Measurements from ENCODE around the gene CHD6.
"Not testable (repeated sequence)": the region's sequence is repeated elsewhere in the genome, so short reads cannot be mapped to it uniquely, and the experiment has no call there.

The CHD6 gene

GRCh38 chr20:41538810-41539596, 79.2 kb downstream of the CHD6 start:
- no peak for DNase-seq (ENCODE audit: low read depth)

DNA sequence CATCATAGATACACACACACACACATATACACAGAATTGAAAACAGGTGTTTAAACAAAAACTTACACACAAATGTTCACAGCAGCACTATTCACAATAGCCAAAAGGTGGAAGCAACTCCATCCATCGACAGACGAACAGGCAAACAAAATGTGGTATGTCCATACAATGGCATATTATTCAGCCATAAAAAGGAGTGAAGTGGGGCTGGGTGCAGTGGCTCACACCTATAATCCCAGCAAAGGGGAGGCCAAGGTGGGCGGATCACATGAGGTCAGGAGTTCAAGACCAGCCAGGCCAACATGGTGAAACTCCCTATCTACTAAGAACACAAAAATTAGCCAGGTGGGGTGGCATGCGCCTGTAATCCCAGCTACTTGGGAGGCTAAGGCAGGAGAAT, 80.3 kb downstream of the CHD6 start:
- DNase-seq (ENCODE audit: low read depth) = no peak

DNA sequence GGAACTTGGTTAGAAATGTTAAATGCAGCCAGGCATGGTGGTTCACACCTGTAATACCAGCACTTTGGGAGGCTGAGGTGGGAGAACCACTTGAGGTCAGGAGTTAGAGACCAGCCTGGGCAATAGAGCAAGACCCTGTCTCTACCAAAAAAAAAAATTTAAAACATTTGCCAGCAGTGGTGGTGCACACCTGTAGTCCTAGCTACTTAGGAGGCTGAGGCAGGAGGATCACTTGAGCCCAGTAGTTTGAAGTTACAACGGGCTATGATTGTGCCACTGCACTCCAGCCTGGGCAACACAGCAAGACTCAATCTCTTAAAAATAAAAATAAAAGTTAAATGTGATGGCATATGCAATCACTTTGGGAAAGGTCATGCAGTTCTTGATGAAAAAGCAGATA, 82.6 kb downstream of the CHD6 start:
- DNase-seq (ENCODE audit: low read depth) = not testable (repeated sequence)

DNA sequence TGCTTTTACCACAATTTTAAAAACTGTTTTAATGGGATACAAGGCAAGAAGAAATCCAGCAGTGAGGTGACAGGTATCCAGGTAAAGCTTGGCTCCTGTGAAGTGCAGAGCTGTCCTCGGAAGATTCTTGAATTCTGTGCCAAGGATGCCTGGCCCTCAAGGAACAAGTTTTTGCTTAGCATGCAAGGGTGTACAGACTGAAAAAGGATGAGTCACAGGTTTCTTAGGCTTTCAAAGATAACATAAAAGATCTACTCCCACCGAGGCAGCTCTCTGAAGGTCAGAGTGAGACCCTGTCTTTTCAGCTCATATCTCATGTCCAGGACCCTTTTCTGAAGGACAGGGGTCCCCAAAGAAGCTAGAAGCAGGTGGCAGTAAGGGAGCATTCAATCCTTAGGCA, 83.3 kb downstream of the CHD6 start:
- DNase-seq (ENCODE audit: low read depth) = no peak

DNA sequence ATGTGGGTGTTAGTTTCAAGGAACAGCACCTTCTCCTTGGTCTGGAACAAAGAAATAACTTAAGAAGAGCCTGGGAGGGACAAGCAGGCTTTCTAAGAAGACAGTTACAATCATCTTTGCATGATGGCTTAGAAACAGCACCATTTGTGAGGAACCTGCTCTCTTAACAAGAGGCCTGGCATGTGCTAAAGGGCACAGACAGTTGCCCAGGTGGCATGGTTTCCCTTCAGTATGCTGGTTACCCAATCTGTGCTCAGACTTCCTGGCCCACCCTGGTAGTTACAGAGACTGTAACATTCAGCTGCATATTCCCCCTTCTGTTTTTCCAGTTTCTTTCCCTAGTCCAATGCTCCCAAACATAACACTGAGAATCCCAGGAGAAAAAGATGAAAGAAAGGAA, 84.0 kb downstream of the CHD6 start:
- DNase-seq (ENCODE audit: low read depth) = no peak

GRCh38 chr20:41533537-41534136, 84.5 kb downstream of the CHD6 start:
- DNase-seq (ENCODE audit: low read depth) = no peak

DNA sequence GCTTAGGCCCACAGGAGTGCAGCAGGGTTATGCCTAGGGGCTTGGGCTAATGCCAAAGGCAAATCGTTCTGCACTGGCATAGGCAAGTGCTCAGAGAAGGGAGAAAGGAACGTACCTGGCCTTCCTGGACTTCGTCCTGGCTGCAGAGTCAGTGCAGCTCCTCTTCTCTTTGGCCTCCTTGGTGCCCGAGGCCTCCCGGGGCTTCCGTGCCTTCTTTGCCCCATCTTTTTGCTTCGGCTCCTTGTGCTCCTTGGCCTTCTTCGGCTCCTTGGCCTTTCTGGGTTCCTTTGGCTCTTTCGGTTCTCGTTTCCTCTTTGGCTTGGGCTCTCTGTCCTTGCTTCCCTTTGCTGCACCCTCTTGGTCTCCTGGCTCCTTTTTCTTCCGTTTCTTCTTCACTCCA, 85.2 kb downstream of the CHD6 start:
- no peak for DNase-seq (ENCODE audit: low read depth)

GRCh38 chr20:41531518-41532275, 86.5 kb downstream of the CHD6 start:
- DNase-seq (ENCODE audit: low read depth) = no peak

- DNase-seq (ENCODE audit: low read depth) = no peak
Measured at GRCh38 chr20:41530923-41531322, 87.3 kb downstream of the CHD6 start.

- no peak for DNase-seq (ENCODE audit: low read depth)
Measured at GRCh38 chr20:41526327-41526726, 91.8 kb downstream of the CHD6 start.

DNA sequence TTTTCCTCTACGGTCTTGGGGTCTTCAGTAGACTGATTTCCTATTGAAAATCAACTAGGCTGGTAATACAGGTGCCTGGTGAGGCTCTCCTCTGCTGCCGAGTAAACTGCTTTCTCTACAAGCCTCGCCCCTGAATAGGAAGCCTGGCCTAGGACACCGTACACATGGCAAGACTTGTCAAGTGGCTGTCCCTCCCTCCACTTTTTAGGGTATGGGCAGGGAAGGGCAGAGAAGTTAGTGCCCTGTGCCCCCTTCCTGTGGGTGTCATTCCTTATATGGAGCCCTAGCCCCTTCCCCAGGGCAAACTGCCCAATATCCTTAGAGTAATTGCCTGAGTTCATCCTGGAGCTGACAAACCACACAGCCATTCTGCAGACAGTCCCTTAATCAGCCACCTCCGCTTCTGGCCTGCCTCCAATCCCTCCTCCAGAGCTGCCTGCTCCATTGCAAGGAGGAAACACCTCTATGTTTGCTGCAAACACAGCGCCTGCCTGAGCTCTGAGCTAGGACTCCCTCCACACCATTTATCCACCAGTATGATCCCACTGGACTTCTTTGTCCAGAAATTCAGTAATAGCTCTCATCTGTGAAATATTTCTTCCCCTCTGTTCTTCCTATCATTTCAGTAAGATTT, 93.1 kb downstream of the CHD6 start:
- no peak for DNase-seq (ENCODE audit: low read depth)

GRCh38 chr20:41523857-41524256, 94.3 kb downstream of the CHD6 start:
- no peak for DNase-seq (ENCODE audit: low read depth)

- DNase-seq (ENCODE audit: low read depth) = no peak
Measured at GRCh38 chr20:41513829-41514228, 104.3 kb downstream of the CHD6 start.

DNA sequence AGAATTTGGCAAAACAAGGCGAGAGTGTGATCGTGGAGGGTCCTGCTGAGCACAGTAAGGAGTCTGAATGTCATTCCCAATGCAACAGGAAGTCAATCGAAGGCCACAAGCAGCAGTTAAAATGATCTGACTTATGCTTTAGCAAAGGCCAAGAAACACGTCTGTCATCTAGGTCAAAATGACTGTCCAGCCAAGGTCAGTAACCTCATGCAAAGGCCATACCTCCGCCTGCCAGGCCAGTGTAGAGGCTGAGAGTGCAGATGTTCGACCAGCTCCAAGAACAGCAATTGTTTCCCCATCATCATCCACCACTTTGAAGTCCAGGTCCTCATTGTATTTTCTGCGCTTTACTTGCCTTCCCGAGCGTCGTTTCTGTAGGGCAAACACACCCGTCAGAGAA, 105.6 kb downstream of the CHD6 start:
- DNase-seq (ENCODE audit: low read depth) = no peak

DNA sequence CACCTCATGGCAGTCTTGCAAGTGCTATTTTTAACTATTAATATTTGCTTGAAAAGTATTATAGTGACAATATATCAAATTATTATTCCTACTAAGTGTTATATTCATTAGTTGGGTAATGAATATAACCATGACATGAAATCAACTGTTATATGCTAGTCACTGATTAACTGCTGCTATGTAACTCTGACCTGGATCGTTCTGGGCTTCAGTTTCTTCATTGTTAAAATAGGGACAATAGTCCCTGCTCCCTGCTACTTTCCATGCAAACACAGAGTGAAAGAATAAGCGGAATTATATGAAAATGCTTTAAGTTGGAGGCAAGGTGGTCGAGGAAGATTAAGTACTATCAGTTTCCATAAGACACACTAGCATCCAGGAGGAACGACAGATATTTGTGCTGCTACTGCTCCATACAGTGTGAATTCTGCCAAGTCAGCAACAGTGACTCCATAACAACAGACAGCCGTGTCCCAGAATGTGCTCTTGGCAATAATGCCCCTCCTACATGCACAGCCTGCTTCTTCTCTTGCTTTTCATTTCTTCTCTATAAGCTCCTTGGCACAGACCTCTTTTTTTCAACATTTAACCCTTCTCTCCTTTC, 107.2 kb downstream of the CHD6 start:
- no peak for DNase-seq (ENCODE audit: low read depth)

DNA sequence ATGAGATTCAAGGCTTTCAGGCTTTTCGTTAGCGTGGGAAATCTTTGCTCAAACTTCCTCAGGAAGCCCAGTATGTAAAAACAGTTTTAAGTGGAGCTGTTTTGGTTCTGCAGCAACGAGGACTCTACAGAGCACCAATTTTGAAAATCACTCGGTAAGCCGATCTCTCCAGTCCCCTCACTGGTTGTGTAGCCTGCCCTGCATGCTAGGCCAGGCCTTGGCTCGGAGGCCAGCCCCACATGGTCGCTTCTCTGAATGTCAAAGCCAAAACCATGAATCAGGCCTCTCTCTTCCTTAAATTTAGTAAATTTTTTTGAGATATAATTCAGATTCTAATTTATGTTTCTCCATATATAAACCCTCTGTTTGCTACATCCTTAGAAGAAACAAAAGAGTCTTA, 108.0 kb downstream of the CHD6 start:
- no peak for DNase-seq (ENCODE audit: low read depth)

DNA sequence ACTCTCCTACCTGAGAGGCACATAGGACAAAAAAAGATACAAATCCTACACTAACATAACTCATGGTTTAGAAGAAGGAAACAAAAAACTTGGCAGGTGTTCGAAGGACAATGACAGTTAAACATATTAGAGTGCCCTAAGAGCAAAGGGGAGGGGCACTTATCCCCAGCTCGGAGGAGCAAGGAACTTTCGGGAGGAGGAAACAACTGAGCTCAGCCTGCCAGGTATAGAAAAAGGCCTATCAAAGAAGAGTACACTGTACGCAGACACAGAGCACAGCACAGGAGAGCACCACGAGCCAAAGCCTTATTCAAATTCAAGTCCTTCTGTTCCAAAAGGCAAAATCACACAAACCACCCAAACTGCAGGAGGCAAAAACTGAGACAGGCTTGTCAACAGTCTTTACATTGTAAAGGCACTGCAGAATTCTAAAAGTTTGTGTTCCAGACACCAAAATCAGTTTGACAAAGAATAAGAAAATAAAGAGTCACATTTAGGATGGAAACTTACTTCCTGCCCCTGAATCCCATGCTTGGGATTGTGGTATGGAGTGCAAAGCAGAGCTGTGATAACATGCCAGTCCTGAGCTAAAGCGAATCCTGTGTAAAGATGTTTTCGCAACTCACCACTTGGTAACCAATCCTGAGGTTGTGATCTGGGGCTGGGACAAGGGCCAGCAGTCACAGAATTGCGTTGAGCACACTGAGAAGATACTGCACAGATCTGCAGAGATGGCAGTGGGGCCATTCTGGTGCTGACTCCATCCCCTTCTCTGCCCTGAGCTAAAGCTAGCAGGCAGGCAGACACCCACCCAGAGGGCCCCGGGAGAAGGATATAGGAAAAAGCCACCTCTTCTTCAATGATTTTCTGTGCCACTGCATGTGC, 108.6 kb downstream of the CHD6 start:
- no peak for DNase-seq (ENCODE audit: low read depth)

DNA sequence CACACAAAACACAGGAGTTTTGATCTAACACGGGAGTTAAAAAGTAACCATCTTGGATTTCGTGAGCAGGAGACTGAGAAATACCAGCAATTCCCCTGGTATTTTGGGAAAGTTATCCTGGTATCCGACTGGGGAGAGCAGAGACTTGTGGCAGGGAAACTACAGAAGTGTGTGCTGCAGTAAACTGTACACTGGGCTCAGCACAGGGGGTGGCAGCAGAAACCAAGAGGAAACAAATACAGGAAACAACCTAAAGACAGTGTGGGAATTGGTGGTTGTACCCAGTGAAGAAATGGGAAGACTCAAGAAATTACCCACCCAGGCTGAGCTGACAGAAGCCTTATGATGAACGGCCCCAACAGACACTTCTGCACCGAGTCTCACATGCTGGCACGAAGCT, 109.8 kb downstream of the CHD6 start:
- no peak for DNase-seq (ENCODE audit: low read depth)

DNA sequence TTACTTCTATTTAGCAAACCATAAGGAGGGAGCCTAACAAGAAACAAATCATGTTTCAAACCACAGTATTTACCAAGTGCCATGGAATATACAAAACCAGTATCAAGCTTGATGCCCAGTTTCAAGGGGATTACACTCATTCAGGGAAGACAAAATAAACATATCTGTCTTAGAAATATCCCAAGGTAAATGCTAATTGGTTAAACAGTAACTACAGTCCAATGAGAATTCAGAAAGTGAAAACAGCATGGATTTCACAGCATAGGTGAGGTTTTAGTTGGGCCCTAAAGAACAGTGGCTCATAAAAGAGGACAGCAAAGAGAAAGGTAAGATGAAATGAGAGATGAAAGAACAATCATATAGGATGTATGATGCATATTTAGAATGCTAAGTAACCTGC, 110.3 kb downstream of the CHD6 start:
- no peak for DNase-seq (ENCODE audit: low read depth)

DNA sequence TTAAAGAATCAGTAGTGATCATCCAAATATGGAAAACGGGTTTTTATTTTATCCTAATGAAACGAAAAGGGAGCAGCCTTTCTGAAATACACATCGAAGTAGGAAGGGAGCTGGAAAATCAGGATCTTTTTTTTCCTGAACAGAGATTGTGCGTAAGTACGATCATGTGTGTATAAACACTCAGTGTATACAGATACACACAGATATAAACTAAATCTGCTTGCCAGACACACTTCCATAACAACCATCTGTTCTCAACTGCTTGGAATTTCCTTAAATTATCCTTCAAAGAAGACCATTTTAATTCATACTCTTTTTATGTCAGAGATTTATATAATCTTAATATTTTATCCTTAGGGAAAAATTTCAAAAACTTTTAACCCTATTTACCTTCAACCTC, 110.7 kb downstream of the CHD6 start:
- no peak for DNase-seq (ENCODE audit: low read depth)

DNA sequence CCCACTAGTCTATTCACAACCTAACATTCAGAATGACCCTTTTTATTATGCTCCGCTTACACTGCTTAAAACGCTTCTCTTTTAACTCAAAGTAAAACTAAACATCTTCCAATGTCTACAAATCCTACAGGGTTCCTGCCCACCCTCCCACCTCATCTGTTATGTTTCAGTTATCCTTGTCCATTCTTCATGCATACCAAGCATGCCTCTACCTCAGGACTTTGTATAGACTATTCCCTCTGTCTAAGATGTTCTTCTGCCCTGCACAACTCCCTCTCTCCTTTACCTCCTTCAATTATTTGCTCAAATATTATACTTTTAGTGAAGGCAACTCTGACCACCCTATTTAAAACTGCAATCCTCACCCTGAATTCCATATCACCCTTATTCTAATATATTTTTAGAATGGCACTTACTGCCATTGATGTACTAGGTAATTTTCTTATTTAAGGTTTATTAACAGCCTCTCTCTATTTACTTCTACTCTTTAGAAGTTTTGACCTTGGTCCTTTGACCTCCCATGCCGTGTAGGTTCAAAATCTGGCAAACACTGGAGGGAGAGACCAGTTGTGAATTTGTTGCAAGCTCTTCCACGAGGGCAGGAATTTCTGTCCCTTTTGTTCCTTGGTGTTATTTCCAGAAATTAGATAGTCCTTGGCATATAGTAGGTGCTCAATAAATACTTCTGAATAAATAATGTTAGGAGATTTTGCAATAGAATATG, 111.8 kb downstream of the CHD6 start:
- DNase-seq (ENCODE audit: low read depth) = no peak
